SJCRH30 (cell line): Measurements from ENCODE around the gene MRPL36. TPM values are rescaled to one million over a fixed set of nuclear protein-coding genes. Genes with fewer than 3 reads are reported as not detected.

ENCODE experiments used
- DNase-seq, 2 experiments: peaks; one replicate each; pipeline ENCODE4 v3.0.0-alpha.2; 2015 to 2020
- H3K27ac ChIP-seq: fragments of 250-450 bp; sonication (Bioruptor Pico); 2 replicates; pipeline ENCODE4 v1.5.1; 2020; ENCODE audit warnings: mild to moderate bottlenecking, moderate library complexity
- H3K27me3 ChIP-seq: fragments of 250-450 bp; sonication (Bioruptor Pico); 2 replicates; pipeline ENCODE4 v1.5.1; 2020; ENCODE audit warnings: mild to moderate bottlenecking, moderate library complexity
- H3K36me3 ChIP-seq: fragments of 250-450 bp; sonication (Bioruptor Pico); 2 replicates; pipeline ENCODE4 v1.5.1; 2020; ENCODE audit warnings: mild to moderate bottlenecking, moderate library complexity
- H3K4me1 ChIP-seq: fragments of 250-450 bp; sonication (Bioruptor Pico); 2 replicates; pipeline ENCODE4 v1.5.1; 2020; ENCODE audit warnings: mild to moderate bottlenecking, moderate library complexity
- H3K4me3 ChIP-seq: fragments of 250-450 bp; sonication (Bioruptor Pico); 2 replicates; pipeline ENCODE4 v1.5.1; 2020; ENCODE audit warnings: mild to moderate bottlenecking, moderate library complexity
- H3K9me3 ChIP-seq: fragments of 250-450 bp; sonication (Bioruptor Pico); replicated peaks from 2 replicates; pipeline ENCODE4 v1.5.1; 2020; ENCODE audit warnings: mild to moderate bottlenecking, moderate library complexity
- total RNA-seq: library from RNA; depleted of rRNA; stranded (reverse); fragments of >200 nt; shearing (Covaris generic); gene quantifications from 2 replicates; pipeline ENCODE4 v1.2.3, GENCODE V29; 2014

Gene MRPL36
- total RNA-seq, 1 experiment from 2014 or later: 46.9 TPM

DNA sequence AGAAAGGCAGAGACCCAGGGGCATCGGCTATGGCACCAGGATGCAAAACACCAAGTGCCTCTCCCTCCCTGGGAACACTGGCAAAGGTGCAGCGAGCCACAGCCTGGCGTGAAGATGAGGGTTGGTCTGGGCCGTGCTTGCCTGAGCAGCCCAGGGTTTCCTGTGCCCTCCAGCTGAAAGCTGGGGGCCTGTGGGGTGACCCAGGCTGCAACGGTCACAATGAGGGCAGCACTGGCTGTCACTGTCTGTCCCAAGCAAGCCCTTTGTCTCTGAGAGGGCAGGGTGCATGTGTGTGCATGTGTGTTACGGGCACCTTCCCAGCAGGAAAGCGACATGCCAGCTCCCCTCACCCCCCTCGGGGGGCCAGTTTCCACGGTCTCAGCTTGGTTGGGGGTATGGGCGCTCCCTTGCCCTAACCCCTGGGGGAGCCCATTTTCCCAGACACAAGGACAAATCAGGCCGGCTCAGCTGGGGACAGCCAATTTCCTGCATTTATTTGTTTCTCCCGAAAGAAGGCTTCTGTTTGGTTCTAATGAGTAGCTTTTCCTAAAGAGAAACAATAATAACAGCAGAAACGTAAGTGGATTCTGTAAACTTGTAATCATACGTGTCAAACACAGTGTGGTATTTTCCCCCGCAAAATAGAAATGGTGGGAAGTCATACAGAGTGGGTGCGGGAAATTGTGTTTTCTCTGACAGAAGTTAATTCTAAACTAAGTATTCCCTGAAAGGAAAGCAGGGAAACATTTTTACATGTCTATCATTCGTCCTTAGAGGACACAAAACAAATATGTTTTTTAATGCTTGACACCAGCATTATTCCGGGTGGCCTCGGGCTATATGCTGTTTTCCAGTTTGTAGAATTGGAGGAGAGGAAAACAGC, 21.3 kb downstream of the MRPL36 start:
- Histone ChIP-seq H3K27ac (no peak overlapping the region), H3K9me3 (no peaks in the 10 kb centered on the region), H3K36me3 (no peaks in the 10 kb centered on the region), H3K4me1 (no peaks in the 10 kb centered on the region), H3K4me3 (no peak overlapping the region), H3K27me3 (no peaks in the 10 kb centered on the region)
- DNase-seq: no peak

GRCh38 chr5:1777281-1778137, 22.1 kb downstream of the MRPL36 start:
- DNase-seq: no peak

DNA sequence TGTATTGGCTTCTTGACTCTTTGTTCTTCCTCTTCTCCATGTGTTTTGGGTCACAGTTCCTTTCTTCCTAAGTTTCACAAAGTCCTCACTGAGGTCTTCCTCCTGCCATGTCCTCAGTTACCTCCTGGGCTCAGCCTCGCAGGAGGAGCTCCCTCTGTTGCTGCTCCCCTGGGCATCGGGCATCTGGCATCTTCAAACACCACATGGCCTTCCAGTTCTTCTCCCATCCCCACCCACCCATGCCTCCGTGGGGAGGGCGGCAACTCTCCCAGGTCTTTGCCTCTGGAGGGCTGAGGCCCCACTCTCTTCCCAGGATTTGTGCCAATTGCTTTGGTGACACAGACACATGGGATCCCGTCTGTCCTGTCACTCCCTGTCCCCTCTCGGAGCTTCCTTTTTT, 22.8 kb downstream of the MRPL36 start:
- Histone ChIP-seq H3K27me3 (no peaks in the 10 kb centered on the region), H3K9me3 (no peaks in the 10 kb centered on the region), H3K4me1 (no peaks in the 10 kb centered on the region), H3K4me3 (no peak overlapping the region), H3K27ac (no peak overlapping the region), H3K36me3 (no peaks in the 10 kb centered on the region)
- no peak for DNase-seq

More at GRCh38 chr5:1777281-1778137, 22.1 kb downstream of the MRPL36 start:
- Histone ChIP-seq H3K4me1 (no peaks in the 10 kb centered on the region), H3K27ac (no peak overlapping the region), H3K27me3 (no peaks in the 10 kb centered on the region), H3K36me3 (no peaks in the 10 kb centered on the region), H3K4me3 (no peak overlapping the region), H3K9me3 (no peaks in the 10 kb centered on the region)

DNA sequence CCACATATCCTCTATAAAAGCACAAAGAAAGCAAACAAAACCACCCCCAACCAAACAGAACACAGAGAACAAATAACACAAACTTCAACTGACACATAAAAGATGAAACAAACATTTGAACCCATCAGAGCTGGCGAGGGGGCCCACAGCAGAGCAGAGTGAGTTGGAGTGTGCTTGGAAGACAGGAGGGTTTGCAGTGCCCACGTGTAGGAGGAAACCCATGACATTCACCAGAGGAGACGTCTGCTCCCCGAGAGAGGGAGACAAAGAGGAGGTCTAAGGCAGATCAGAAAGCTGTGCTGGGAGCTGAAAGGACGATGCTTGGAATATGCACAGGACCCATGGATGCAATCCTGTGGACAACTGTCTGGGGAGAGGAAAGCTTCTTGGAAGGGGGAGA, 27.0 kb downstream of the MRPL36 start:
- Histone ChIP-seq H3K36me3 (no peaks in the 10 kb centered on the region), H3K9me3 (no peaks in the 10 kb centered on the region), H3K27ac (no peak overlapping the region), H3K4me1 (no peaks in the 10 kb centered on the region), H3K27me3 (no peaks in the 10 kb centered on the region), H3K4me3 (no peak overlapping the region)
- peak in 1 of 2 experiments; percentile 12 for DNase-seq

GRCh38 chr5:1771149-1772065, 28.2 kb downstream of the MRPL36 start:
- DNase-seq: no peak
- H3K9me3 ChIP-seq: no peaks in the 10 kb centered on the region
- H3K36me3 ChIP-seq: no peaks in the 10 kb centered on the region
- H3K27ac ChIP-seq: no peak overlapping the region
- H3K4me3 ChIP-seq: no peak overlapping the region
- no peaks in the 10 kb centered on the region for H3K27me3 ChIP-seq
- H3K4me1 ChIP-seq: no peaks in the 10 kb centered on the region

GRCh38 chr5:1770443-1770802, 29.2 kb downstream of the MRPL36 start:
- no peak for DNase-seq
- Histone ChIP-seq H3K4me1 (no peaks in the 10 kb centered on the region), H3K9me3 (no peaks in the 10 kb centered on the region), H3K4me3 (no peak overlapping the region), H3K27ac (no peak overlapping the region), H3K27me3 (no peaks in the 10 kb centered on the region), H3K36me3 (no peaks in the 10 kb centered on the region)

DNA sequence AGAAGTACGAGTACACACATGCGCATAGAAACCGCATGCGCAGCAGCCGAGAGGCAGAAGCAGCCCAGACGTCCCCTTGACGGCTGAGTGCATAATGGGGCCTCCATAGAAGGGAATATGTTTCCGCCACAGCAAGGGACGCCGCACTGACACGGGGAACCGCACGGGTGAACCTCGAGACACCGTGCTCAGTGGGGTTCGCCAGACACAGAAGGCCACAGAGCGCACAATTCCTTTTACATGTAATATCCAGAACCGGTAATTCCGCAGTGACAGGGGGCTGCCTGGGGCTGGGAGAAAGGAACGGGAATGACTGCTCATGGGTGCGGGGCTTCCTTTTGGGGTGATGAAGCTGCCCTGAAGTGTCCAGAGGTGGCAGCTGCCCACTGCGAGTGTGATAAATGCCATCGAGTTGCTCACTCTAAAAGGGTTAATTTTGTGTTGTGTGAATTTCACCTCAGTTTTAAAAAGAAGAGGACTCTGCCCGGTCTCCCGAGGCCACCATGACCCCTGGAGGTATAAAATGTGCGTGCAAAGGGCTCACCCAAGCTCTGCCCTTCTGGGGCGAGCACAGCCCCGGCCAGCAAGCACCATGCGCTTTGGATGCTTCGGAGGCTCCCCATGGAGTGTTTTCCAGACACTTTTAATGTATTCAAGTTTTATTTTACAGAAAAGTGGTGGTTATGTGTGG, 29.7 kb downstream of the MRPL36 start:
- no peaks in the 10 kb centered on the region for H3K27me3 ChIP-seq
- no peak overlapping the region for H3K4me3 ChIP-seq
- no peak overlapping the region for H3K27ac ChIP-seq
- H3K9me3 ChIP-seq: no peaks in the 10 kb centered on the region
- H3K4me1 ChIP-seq: no peaks in the 10 kb centered on the region
- no peak for DNase-seq
- no peaks in the 10 kb centered on the region for H3K36me3 ChIP-seq

- Histone ChIP-seq H3K27ac (no peak overlapping the region), H3K4me1 (no peaks in the 10 kb centered on the region), H3K4me3 (no peak overlapping the region), H3K36me3 (no peaks in the 10 kb centered on the region), H3K27me3 (no peaks in the 10 kb centered on the region), H3K9me3 (no peaks in the 10 kb centered on the region)
- DNase-seq: no peak
Measured at GRCh38 chr5:1769017-1769640, 30.5 kb downstream of the MRPL36 start.

DNA sequence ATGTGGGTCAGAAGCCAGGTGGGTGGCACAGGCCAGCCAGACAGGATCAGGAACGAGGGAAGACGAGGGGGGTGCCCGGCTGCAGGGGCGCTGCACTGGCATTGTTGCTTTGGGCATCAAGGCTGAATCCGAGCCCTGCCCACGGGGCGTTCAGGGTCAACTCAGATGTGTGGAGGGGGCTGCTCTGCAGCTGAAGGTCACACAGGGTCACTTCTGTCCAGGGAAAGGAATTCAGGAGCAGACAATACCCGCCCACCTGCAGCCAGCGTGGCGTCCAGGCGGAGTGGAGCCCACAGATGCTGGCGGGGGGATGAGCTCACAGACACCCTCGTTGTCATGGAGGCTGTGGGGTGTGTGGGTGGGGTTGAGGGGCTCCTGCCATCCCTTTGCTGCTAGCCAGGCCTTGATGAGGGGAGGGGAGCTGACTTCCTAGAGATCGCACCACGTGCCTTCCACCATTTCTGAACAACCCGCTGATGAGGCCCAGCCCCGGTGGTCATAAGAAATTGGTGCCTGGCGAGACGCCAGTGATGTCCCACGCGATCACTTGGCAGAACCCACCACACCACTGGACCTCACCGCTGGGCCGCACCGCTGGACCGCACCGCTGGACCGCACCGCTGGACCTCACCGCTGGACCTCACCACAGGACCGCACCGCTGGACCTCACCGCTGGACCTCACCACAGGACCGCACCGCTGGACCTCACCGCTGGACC, 31.2 kb downstream of the MRPL36 start:
- no peaks in the 10 kb centered on the region for H3K4me1 ChIP-seq
- no peaks in the 10 kb centered on the region for H3K9me3 ChIP-seq
- H3K4me3 ChIP-seq: no peak overlapping the region
- no peaks in the 10 kb centered on the region for H3K36me3 ChIP-seq
- H3K27ac ChIP-seq: no peak overlapping the region
- H3K27me3 ChIP-seq: no peaks in the 10 kb centered on the region
- no peak for DNase-seq

GRCh38 chr5:1767524-1768282, 31.9 kb downstream of the MRPL36 start:
- Histone ChIP-seq H3K4me3 (no peak overlapping the region), H3K27me3 (no peaks in the 10 kb centered on the region), H3K27ac (no peak overlapping the region), H3K9me3 (no peaks in the 10 kb centered on the region), H3K36me3 (no peaks in the 10 kb centered on the region), H3K4me1 (no peaks in the 10 kb centered on the region)
- DNase-seq: no peak

DNA sequence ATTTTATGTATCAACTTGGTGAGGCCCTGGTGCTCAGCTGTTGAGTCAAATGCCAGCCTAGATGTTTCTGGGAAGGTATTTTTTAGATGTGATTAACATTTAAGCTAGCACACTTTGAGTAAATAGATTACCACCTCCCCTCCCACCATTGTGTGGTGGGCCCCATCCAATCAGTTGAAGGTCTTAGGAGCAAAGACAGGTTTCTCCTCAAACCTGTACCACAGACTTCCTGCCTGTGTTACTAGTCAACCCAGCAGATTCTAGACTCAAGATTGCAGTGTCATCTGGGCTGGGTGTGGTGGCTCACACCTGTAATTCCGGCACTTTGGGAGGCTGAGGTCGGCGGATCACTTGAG, 33.8 kb downstream of the MRPL36 start:
- H3K27ac ChIP-seq: no peak overlapping the region
- no peak for DNase-seq
- no peaks in the 10 kb centered on the region for H3K4me1 ChIP-seq
- H3K36me3 ChIP-seq: no peaks in the 10 kb centered on the region
- no peaks in the 10 kb centered on the region for H3K27me3 ChIP-seq
- H3K9me3 ChIP-seq: no peaks in the 10 kb centered on the region
- H3K4me3 ChIP-seq: no peak overlapping the region

- no peaks in the 10 kb centered on the region for H3K36me3 ChIP-seq
- no peak for DNase-seq
- H3K4me3 ChIP-seq: no peak overlapping the region
- H3K4me1 ChIP-seq: no peaks in the 10 kb centered on the region
- H3K9me3 ChIP-seq: no peaks in the 10 kb centered on the region
- H3K27me3 ChIP-seq: no peaks in the 10 kb centered on the region
- H3K27ac ChIP-seq: no peak overlapping the region
Measured at GRCh38 chr5:1765141-1765879, 34.3 kb downstream of the MRPL36 start.
